ENCODE measurements around the gene CRTC2. TPM values are rescaled to one million over a fixed set of nuclear protein-coding genes. Genes with fewer than 3 reads are reported as not detected.

The CRTC2 gene
- total and polyA plus RNA-seq, 9 of the 15 experiments (the other 6 are each of a cell fraction or from before 2014, with no cell fraction given): 2.7 to 26.4 (median 10.2) TPM

DNA sequence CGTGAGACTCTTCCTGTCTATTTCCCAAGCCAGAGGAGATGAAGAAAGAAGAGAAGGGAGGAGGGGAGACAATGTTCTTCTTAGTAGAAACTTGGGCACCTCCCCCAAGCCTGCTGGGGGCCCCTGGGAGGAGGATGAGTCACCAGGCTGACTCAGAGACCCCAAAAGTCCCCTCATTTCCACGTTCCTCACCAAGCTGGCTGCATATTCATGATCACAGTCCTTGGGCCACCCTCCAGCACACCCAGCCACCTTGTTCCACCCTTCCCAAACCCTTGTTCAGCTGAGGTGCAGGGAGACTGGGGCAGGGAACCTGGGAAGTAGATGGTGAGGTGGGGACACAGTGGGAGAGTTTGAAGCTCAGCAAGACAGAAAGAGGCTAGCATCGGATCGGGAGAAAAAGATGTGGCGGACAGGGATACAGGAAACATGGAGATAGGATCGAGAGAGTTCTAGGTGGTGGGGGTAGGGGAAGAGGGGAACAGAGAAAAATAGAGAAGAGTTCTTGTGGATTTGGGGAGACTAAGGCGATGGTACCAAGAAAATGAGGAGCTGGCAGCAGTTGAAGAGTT, 27.0 kb upstream of the CRTC2 start (continued):
- TF ChIP-seq ZNF124 (CRISPR knock-in tag; IDR thresholded peaks at IDR 0.05): no peak
- TF ChIP-seq TRIM24 (IDR thresholded peaks at IDR 0.05): no peak
- TF ChIP-seq DPF2 (IDR thresholded peaks at IDR 0.05): peak; percentile 90
- TF ChIP-seq ZKSCAN8 (CRISPR knock-in tag; IDR thresholded peaks at IDR 0.05): no peak
- 0 out of 2 replicates have a peak, but pooled peaks have one; percentile 12 for TF ChIP-seq EGR1 (conservative IDR thresholded peaks at IDR 0.05)
- no peak for TF ChIP-seq FOXJ2 (tag; IDR thresholded peaks at IDR 0.05)
- no peak for TF ChIP-seq TFAM (CRISPR knock-in tag; conservative IDR thresholded peaks at IDR 0.05)
- TF ChIP-seq, protein P1, sequence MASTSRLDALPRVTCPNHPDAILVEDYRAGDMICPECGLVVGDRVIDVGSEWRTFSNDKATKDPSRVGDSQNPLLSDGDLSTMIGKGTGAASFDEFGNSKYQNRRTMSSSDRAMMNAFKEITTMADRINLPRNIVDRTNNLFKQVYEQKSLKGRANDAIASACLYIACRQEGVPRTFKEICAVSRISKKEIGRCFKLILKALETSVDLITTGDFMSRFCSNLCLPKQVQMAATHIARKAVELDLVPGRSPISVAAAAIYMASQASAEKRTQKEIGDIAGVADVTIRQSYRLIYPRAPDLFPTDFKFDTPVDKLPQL (IDR thresholded peaks at IDR 0.05; ENCODE audit: extremely low read depth, insufficient read length): no peak
- TF ChIP-seq HSF4 (CRISPR knock-in tag; IDR thresholded peaks at IDR 0.05; ENCODE audit: borderline replicate concordance): no peak
- TF ChIP-seq EZH2 (IDR thresholded peaks at IDR 0.05; ENCODE audit: borderline replicate concordance, low read depth, low read length): no peak
- no peak for TF ChIP-seq ZNF165 (CRISPR knock-in tag; IDR thresholded peaks at IDR 0.05; ENCODE audit: borderline replicate concordance)
- TF ChIP-seq, protein P2, sequence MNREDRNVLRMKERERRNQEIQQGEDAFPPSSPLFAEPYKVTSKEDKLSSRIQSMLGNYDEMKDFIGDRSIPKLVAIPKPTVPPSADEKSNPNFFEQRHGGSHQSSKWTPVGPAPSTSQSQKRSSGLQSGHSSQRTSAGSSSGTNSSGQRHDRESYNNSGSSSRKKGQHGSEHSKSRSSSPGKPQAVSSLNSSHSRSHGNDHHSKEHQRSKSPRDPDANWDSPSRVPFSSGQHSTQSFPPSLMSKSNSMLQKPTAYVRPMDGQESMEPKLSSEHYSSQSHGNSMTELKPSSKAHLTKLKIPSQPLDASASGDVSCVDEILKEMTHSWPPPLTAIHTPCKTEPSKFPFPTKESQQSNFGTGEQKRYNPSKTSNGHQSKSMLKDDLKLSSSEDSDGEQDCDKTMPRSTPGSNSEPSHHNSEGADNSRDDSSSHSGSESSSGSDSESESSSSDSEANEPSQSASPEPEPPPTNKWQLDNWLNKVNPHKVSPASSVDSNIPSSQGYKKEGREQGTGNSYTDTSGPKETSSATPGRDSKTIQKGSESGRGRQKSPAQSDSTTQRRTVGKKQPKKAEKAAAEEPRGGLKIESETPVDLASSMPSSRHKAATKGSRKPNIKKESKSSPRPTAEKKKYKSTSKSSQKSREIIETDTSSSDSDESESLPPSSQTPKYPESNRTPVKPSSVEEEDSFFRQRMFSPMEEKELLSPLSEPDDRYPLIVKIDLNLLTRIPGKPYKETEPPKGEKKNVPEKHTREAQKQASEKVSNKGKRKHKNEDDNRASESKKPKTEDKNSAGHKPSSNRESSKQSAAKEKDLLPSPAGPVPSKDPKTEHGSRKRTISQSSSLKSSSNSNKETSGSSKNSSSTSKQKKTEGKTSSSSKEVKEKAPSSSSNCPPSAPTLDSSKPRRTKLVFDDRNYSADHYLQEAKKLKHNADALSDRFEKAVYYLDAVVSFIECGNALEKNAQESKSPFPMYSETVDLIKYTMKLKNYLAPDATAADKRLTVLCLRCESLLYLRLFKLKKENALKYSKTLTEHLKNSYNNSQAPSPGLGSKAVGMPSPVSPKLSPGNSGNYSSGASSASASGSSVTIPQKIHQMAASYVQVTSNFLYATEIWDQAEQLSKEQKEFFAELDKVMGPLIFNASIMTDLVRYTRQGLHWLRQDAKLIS (CRISPR knock-in tag; IDR thresholded peaks at IDR 0.05): no peak
- TF ChIP-seq PYGO2 (tag; IDR thresholded peaks at IDR 0.05): no peak
- no peak for TF ChIP-seq DMBX1 (CRISPR knock-in tag; IDR thresholded peaks at IDR 0.05; ENCODE audit: borderline replicate concordance)
- TF ChIP-seq, protein P3, sequence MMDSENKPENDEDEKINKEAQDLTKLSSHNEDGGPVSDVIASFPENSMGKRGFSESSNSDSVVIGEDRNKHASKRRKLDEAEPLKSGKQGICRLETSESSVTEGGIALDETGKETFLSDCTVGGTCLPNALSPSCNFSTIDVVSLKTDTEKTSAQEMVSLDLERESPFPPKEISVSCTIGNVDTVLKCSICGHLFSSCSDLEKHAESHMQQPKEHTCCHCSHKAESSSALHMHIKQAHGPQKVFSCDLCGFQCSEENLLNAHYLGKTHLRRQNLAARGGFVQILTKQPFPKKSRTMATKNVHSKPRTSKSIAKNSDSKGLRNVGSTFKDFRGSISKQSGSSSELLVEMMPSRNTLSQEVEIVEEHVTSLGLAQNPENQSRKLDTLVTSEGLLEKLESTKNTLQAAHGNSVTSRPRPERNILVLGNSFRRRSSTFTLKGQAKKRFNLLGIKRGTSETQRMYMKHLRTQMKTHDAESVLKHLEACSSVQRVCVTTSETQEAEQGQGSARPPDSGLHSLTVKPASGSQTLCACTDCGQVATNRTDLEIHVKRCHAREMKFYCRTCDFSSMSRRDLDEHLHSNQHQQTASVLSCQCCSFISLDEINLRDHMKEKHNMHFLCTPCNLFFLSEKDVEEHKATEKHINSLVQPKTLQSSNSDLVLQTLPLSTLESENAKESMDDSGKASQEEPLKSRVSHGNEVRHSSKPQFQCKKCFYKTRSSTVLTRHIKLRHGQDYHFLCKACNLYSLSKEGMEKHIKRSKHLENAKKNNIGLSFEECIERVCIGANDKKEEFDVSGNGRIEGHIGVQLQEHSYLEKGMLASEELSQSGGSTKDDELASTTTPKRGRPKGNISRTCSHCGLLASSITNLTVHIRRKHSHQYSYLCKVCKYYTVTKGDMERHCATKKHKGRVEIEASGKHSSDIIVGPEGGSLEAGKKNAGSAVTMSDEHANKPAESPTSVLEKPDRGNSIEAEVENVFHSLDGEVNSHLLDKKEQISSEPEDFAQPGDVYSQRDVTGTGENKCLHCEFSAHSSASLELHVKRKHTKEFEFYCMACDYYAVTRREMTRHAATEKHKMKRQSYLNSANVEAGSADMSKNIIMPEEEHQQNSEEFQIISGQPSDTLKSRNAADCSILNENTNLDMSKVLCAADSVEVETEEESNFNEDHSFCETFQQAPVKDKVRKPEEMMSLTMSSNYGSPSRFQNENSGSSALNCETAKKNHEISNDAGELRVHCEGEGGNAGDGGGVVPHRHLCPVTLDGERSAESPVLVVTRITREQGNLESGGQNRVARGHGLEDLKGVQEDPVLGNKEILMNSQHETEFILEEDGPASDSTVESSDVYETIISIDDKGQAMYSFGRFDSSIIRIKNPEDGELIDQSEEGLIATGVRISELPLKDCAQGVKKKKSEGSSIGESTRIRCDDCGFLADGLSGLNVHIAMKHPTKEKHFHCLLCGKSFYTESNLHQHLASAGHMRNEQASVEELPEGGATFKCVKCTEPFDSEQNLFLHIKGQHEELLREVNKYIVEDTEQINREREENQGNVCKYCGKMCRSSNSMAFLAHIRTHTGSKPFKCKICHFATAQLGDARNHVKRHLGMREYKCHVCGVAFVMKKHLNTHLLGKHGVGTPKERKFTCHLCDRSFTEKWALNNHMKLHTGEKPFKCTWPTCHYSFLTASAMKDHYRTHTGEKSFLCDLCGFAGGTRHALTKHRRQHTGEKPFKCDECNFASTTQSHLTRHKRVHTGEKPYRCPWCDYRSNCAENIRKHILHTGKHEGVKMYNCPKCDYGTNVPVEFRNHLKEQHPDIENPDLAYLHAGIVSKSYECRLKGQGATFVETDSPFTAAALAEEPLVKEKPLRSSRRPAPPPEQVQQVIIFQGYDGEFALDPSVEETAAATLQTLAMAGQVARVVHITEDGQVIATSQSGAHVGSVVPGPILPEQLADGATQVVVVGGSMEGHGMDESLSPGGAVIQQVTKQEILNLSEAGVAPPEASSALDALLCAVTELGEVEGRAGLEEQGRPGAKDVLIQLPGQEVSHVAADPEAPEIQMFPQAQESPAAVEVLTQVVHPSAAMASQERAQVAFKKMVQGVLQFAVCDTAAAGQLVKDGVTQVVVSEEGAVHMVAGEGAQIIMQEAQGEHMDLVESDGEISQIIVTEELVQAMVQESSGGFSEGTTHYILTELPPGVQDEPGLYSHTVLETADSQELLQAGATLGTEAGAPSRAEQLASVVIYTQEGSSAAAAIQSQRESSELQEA (IDR thresholded peaks at IDR 0.05; ENCODE audit: low read depth): peak; percentile 32; the same call in 1 of the 2 replicates
- TF ChIP-seq ZNF134 (CRISPR knock-in tag; conservative IDR thresholded peaks at IDR 0.05): no peak

All from K562 (cell line).